GM18499 (cell line): Measurements from ENCODE around the gene GDAP2.
"Not testable (repeated sequence)": the region's sequence is repeated elsewhere in the genome, so short reads cannot be mapped to it uniquely, and the experiment has no call there.

Experiments
- ATAC-seq: cut with Tn5 transposase; IDR thresholded peaks from one replicate; pipeline ENCODE4 v1.9.1; 2021; ENCODE audit warnings: moderate number of reproducible peaks; ENCODE audit not compliant: insufficient read depth, unreplicated experiment

Gene GDAP2

GRCh38 chr1:117929343-117930172 is at the start of gene GDAP2, which contains the start of gene WDR3:
Gene GDAP2, minus strand, starts transcription at chr1:117929621. Its CDS starts 9,264 bp downstream, at chr1:117920357.
Gene WDR3, plus strand, starts transcription at chr1:117929739. Its CDS starts 3,581 bp downstream, at chr1:117933320.
- peak; percentile 94 for ATAC-seq

GRCh38 chr1:117976381-117976780 is 47.0 kb upstream of the GDAP2 start:
- no peak for ATAC-seq

- ATAC-seq, result no peak
Observed at GRCh38 chr1:117971777-117972176, 42.4 kb upstream of the GDAP2 start.

- no peak for ATAC-seq
Observed at GRCh38 chr1:117970252-117970651, 40.8 kb upstream of the GDAP2 start.

- ATAC-seq, result no peak
Observed at GRCh38 chr1:117967881-117968280, 38.5 kb upstream of the GDAP2 start.

GRCh38 chr1:117967477-117967876 is 38.1 kb upstream of the GDAP2 start:
- ATAC-seq, result no peak

- ATAC-seq, result no peak
Observed at GRCh38 chr1:117964290-117965038, 35.0 kb upstream of the GDAP2 start.

GRCh38 chr1:117959364-117959763 is 29.9 kb upstream of the GDAP2 start:
- ATAC-seq, result no peak

- no peak for ATAC-seq
Observed at GRCh38 chr1:117952386-117952785, 23.0 kb upstream of the GDAP2 start.

- no peak for ATAC-seq
Observed at GRCh38 chr1:117942293-117942692, 12.9 kb upstream of the GDAP2 start.

GRCh38 chr1:117933769-117934168 is 4.3 kb upstream of the GDAP2 start:
- no peak for ATAC-seq

GRCh38 chr1:117932576-117932975 is 3.2 kb upstream of the GDAP2 start:
- no peak for ATAC-seq

- no peak for ATAC-seq
Observed at GRCh38 chr1:117930484-117930883, 1.1 kb upstream of the GDAP2 start.

GRCh38 chr1:117930173-117930447 is 689 bp upstream of the GDAP2 start:
- no peak for ATAC-seq

- ATAC-seq, result peak; percentile 24
Observed at GRCh38 chr1:117928881-117929342, 509 bp downstream of the GDAP2 start.

GRCh38 chr1:117925981-117926380 is 3.4 kb downstream of the GDAP2 start:
- ATAC-seq, result no peak

GRCh38 chr1:117922717-117923116 is 6.7 kb downstream of the GDAP2 start:
- not testable (repeated sequence) for ATAC-seq

- ATAC-seq, result no peak
Observed at GRCh38 chr1:117921991-117922390, 7.4 kb downstream of the GDAP2 start.

- no peak for ATAC-seq
Observed at GRCh38 chr1:117919376-117919775, 10.0 kb downstream of the GDAP2 start.

- no peak for ATAC-seq
Observed at GRCh38 chr1:117911051-117911450, 18.4 kb downstream of the GDAP2 start.

- no peak for ATAC-seq
Observed at GRCh38 chr1:117905019-117905418, 24.4 kb downstream of the GDAP2 start.
